SK-N-SH (cell line): ENCODE measurements around the gene RAD51B. TPM values are rescaled to one million over a fixed set of nuclear protein-coding genes. Genes with fewer than 3 reads are reported as not detected.

ENCODE experiments used
- CTCF ChIA-PET: fragments of 300-600, 350-600 bp; formaldehyde crosslinking; extraction: SDS; loops from one replicate; lab custom pipeline; 2021; lab: Yijun Ruan, JAX
- POLR2A ChIA-PET: fragments of 350-600 bp; sonication (Branson Sonifier 250); formaldehyde crosslinking; extraction: SDS; loops from one replicate; lab custom pipeline; 2020; ENCODE audit warnings: antibody characterized with exemption, inconsistent platforms; lab: Yijun Ruan, JAX
- DNase-seq: peaks from one replicate; pipeline ENCODE4 v3.0.0; 2012
- H2AFZ ChIP-seq: fragments of 200-600 bp; sonication (generic); 2 replicates; pipeline ENCODE4 v1.8.1; 2016; ENCODE audit warnings: antibody characterized with exemption, mild to moderate bottlenecking, low read depth
- H3F3A ChIP-seq: fragments of 200-600 bp; sonication (generic); replicated peaks from 2 replicates; pipeline ENCODE3; 2016; ENCODE audit warnings: antibody characterized with exemption, mild to moderate bottlenecking; ENCODE audit not compliant: insufficient read depth
- H3K27ac ChIP-seq, 2 experiments: fragments of 200-500 bp in 1 of 2; fragments of 200-600 bp in 1 of 2; sonication (Bioruptor generic) in 1 of 2; sonication (generic), shearing (Covaris generic) in 1 of 2; 2 replicates each; pipeline versions ENCODE4 v1.5.1 to v1.6.1; 2014 to 2016; ENCODE audit warnings: low read depth in 2 of 2, inconsistent platforms in 1 of 2, low read length in 1 of 2, mild to moderate bottlenecking in 1 of 2, mixed read lengths in 1 of 2
- H3K27me3 ChIP-seq: fragments of 200-600 bp; sonication (generic), shearing (Covaris generic); 2 replicates; pipeline ENCODE4 v1.6.1; 2016; ENCODE audit warnings: mixed run types; ENCODE audit not compliant: insufficient read depth
- H3K36me3 ChIP-seq, 2 experiments: fragments of 200-500 bp in 1 of 2; fragments of 200-600 bp in 1 of 2; sonication (Bioruptor generic) in 1 of 2; sonication (generic) in 1 of 2; replicated peaks in 1 of 2; 2 replicates each; pipeline versions ENCODE3 to v1.5.1; 2014 to 2016; ENCODE audit warnings: low read length in 1 of 2, mild to moderate bottlenecking in 1 of 2; ENCODE audit not compliant: insufficient read depth in 2 of 2, control insufficient read depth in 1 of 2
- H3K4me1 ChIP-seq, 2 experiments: fragments of 200-500 bp in 1 of 2; fragments of 200-600 bp in 1 of 2; sonication (Bioruptor generic) in 1 of 2; sonication (generic), shearing (Covaris generic) in 1 of 2; 2 replicates each; pipeline versions ENCODE4 v1.5.1 to v1.6.1; 2014 to 2016; ENCODE audit warnings: low read depth in 1 of 2, low read length in 1 of 2, mixed run types in 1 of 2; ENCODE audit not compliant: insufficient read depth in 2 of 2, control insufficient read depth in 1 of 2
- H3K4me2 ChIP-seq: fragments of 200-600 bp; sonication (generic), shearing (Covaris generic); 2 replicates; pipeline ENCODE4 v1.6.1; 2017; ENCODE audit warnings: mixed run types
- H3K4me3 ChIP-seq, 2 experiments: fragments of 200-500 bp in 1 of 2; fragments of 200-600 bp in 1 of 2; sonication (Bioruptor generic) in 1 of 2; sonication (generic), shearing (Covaris generic) in 1 of 2; 2 replicates each; pipeline versions ENCODE4 v1.5.1 to v1.8.1; 2014 to 2016; ENCODE audit warnings: low read depth in 2 of 2, inconsistent platforms in 1 of 2, low read length in 1 of 2, mild to moderate bottlenecking in 1 of 2, mixed read lengths in 1 of 2, moderate library complexity in 1 of 2
- H3K79me2 ChIP-seq: fragments of 200-600 bp; sonication (generic); 2 replicates; pipeline ENCODE4 v1.8.1; 2017; ENCODE audit warnings: mild to moderate bottlenecking; ENCODE audit not compliant: insufficient read depth
- H3K9ac ChIP-seq: fragments of 200-600 bp; sonication (generic); 2 replicates; pipeline ENCODE4 v1.6.1; 2017; ENCODE audit warnings: mixed run types
- H3K9me2 ChIP-seq: fragments of 200-600 bp; sonication (generic); 2 replicates; pipeline ENCODE4 v1.6.1; 2017; ENCODE audit warnings: mixed run types
- H3K9me3 ChIP-seq: fragments of 200-600 bp; sonication (generic); 2 replicates; pipeline ENCODE4 v1.6.1; 2017; ENCODE audit warnings: mixed run types, mild to moderate bottlenecking, moderate library complexity
- H4K20me1 ChIP-seq: fragments of 200-600 bp; sonication (generic); 2 replicates; pipeline ENCODE4 v1.6.1; 2017; ENCODE audit warnings: mild to moderate bottlenecking, mixed run types; ENCODE audit not compliant: insufficient read depth
- CHD2 ChIP-seq: fragments of 150-350 bp; IDR thresholded peaks from 2 replicates; pipeline ENCODE4 v1.6.1; 2018; ENCODE audit warnings: low read length; ENCODE audit not compliant: partially characterized antibody
- CTCF ChIP-seq: fragments of 200-600 bp; sonication (generic); IDR thresholded peaks from 2 replicates; pipeline ENCODE4 v1.6.1; 2017; ENCODE audit warnings: antibody characterized with exemption, mild to moderate bottlenecking, moderate library complexity
- FOXJ3 ChIP-seq: sonication (generic); formaldehyde crosslinking; IDR thresholded peaks from 2 replicates; pipeline ENCODE4 v1.5.1; 2020; ENCODE audit warnings: mild to moderate bottlenecking, missing genetic modification reagents
- FOXM1 ChIP-seq: IDR thresholded peaks from 2 replicates; pipeline ENCODE4 v1.4.0; 2012; ENCODE audit warnings: low read depth, mild to moderate bottlenecking
- GABPA ChIP-seq: IDR thresholded peaks from 2 replicates; pipeline ENCODE4 v1.4.0; 2012; ENCODE audit warnings: low read depth, mild to moderate bottlenecking
- GATA2 ChIP-seq: sonication (generic); formaldehyde crosslinking; IDR thresholded peaks from 2 replicates; pipeline ENCODE4 v1.5.0; 2020; ENCODE audit warnings: mild to moderate bottlenecking, missing genetic modification reagents
- JUND ChIP-seq: IDR thresholded peaks from 2 replicates; pipeline ENCODE4 v1.4.0; 2012
- MAX ChIP-seq: IDR thresholded peaks from 2 replicates; pipeline ENCODE4 v1.4.0; 2012; ENCODE audit warnings: low read depth
- MXI1 ChIP-seq: IDR thresholded peaks from 2 replicates; pipeline ENCODE4 v1.6.1; 2012; ENCODE audit warnings: mild to moderate bottlenecking, low read depth, low read length, improper control_type of control experiment
- NRF1 ChIP-seq: IDR thresholded peaks from 2 replicates; pipeline ENCODE4 v1.6.1; 2012; ENCODE audit warnings: low read depth, mild to moderate bottlenecking, low read length
- PBX3 ChIP-seq: IDR thresholded peaks from 2 replicates; pipeline ENCODE4; 2012
- POLR2AphosphoS5 ChIP-seq: IDR thresholded peaks from 2 replicates; pipeline ENCODE4 v1.6.1; 2012; ENCODE audit warnings: low read depth, low read length
- RCOR1 ChIP-seq: fragments of 150-350 bp; IDR thresholded peaks from 2 replicates; pipeline ENCODE4 v1.6.1; 2017; ENCODE audit warnings: antibody characterized with exemption, low read length
- RFX5 ChIP-seq: IDR thresholded peaks from 2 replicates; pipeline ENCODE4 v1.6.1; 2012; ENCODE audit warnings: mild to moderate bottlenecking, improper control_type of control experiment, low read length
- SIN3A ChIP-seq: IDR thresholded peaks from 2 replicates; pipeline ENCODE4 v1.6.1; 2012; ENCODE audit warnings: low read depth, mild to moderate bottlenecking, low read length, moderate library complexity, borderline replicate concordance
- TEAD4 ChIP-seq: IDR thresholded peaks from 2 replicates; pipeline ENCODE4 v1.4.0; 2012; ENCODE audit warnings: mild to moderate bottlenecking, borderline replicate concordance; ENCODE audit not compliant: insufficient read depth
- USF1 ChIP-seq: IDR thresholded peaks from 2 replicates; pipeline ENCODE4 v1.4.0; 2012; ENCODE audit warnings: low read depth, borderline replicate concordance
- YY1 ChIP-seq: IDR thresholded peaks from 2 replicates; pipeline ENCODE4 v1.4.0; 2012; ENCODE audit warnings: low read depth, mild to moderate bottlenecking
- ZBTB33 ChIP-seq: IDR thresholded peaks from 2 replicates; pipeline ENCODE4 v1.4.0; 2012; ENCODE audit warnings: low read depth, borderline replicate concordance
- WGBS: methylation state at CpG from one replicate; pipeline ENCODE4 v1.1.6; 2017; ENCODE audit warnings: low lambda C conversion rate; 5-methylcytosine and 5-hydroxymethylcytosine counted together
- polyA plus RNA-seq, 3 experiments: library from polyadenylated mRNA; depleted of rRNA; stranded (reverse); fragments of >200 nt; gene quantifications; 2 replicates each; pipeline ENCODE4 v1.2.3, GENCODE V29; 2012

Gene RAD51B
- polyA plus RNA-seq, 1 of the 3 experiments (the other 2 are of a cell fraction), result 6.0 TPM

- Histone ChIP-seq H3K4me2 (no peak overlapping the region), H3F3A (no peaks in the 10 kb centered on the region), H2AFZ (no peak overlapping the region), H3K27ac (peak overlapping the region in 1 of 2 experiments; percentile 87; a peak in 1 of 4 replicates), H3K79me2 (no peaks in the 10 kb centered on the region), H3K36me3 (no peaks in the 10 kb centered on the region)
- 93% methylated on average over 7 of the region's 9 CpGs for WGBS
- TF ChIP-seq JUND (no peak), GATA2 (CRISPR knock-in tag) (no peak), YY1 (no peak), MAX (no peak), ZBTB33 (no peak), FOXJ3 (no peak), POLR2AphosphoS5 (no peak), GABPA (no peak), PBX3 (no peak)
- TF ChIP-seq, all 33 proteins: peak for 0
- ChIA-PET POLR2A (no interaction called here), CTCF (no interaction called here)
- DNase-seq, result no peak
- H3K9ac ChIP-seq, result no peak overlapping the region
- H3K9me3 ChIP-seq, result no peaks in the 10 kb centered on the region
- peaks cover 0 to 12% of the 10 kb centered on the region in 2 experiments; a peak in 2 of 4 replicates for H3K4me1 ChIP-seq
- H3K4me3 ChIP-seq, result no peak overlapping the region
- no peaks in the 10 kb centered on the region for H3K9me2 ChIP-seq
- no peaks in the 10 kb centered on the region for H3K27me3 ChIP-seq
- H4K20me1 ChIP-seq, result no peaks in the 10 kb centered on the region
Observed at GRCh38 chr14:68599896-68600610, 780.5 kb downstream of the RAD51B start.

GRCh38 chr14:68602507-68602906 lies 782.9 kb downstream of the RAD51B start:
- no peak for TF ChIP-seq TEAD4
- TF ChIP-seq RFX5, result no peak
- no peak for TF ChIP-seq CTCF
- no peak for TF ChIP-seq SIN3A
- TF ChIP-seq NRF1, result no peak
- TF ChIP-seq FOXJ3, result no peak
- TF ChIP-seq MXI1, result no peak
- TF ChIP-seq FOXM1, result no peak
- no peak for TF ChIP-seq MAX
- no peak for TF ChIP-seq USF1
- no peak for TF ChIP-seq RCOR1
- no peak for TF ChIP-seq CHD2
- TF ChIP-seq GABPA, result no peak
- no peak for TF ChIP-seq PBX3
- H3K9me3 ChIP-seq, result no peaks in the 10 kb centered on the region
- ChIA-PET CTCF (no interaction called here), POLR2A (no interaction called here)
- no peaks in the 10 kb centered on the region for H3K9me2 ChIP-seq
- no peak overlapping the region for H3K27ac ChIP-seq
- no peak for DNase-seq
- no peaks in the 10 kb centered on the region for H4K20me1 ChIP-seq
- no peak overlapping the region for H3K4me3 ChIP-seq
- H2AFZ ChIP-seq, result no peak overlapping the region
- no peaks in the 10 kb centered on the region for H3K79me2 ChIP-seq
- no peaks in the 10 kb centered on the region for H3K36me3 ChIP-seq
- H3K4me2 ChIP-seq, result no peak overlapping the region
- no peaks in the 10 kb centered on the region for H3K27me3 ChIP-seq
- 73% methylated on average over 5 of the region's 5 CpGs for WGBS
- peaks cover 0 to 12% of the 10 kb centered on the region in 2 experiments; a peak in 2 of 4 replicates for H3K4me1 ChIP-seq
- no peak overlapping the region for H3K9ac ChIP-seq
- no peaks in the 10 kb centered on the region for H3F3A ChIP-seq
